Esophagus squamous epithelium (tissue), 5 donors: ENCODE measurements around the gene DHX29. TPM values are rescaled to one million over a fixed set of nuclear protein-coding genes. Genes with fewer than 3 reads are reported as not detected.
A peak's percentile ranks its signal among the peaks of the same experiment; 100 is the strongest.

ENCODE experiments used
- DNase-seq: peaks from one replicate; lab custom pipeline; 2025; lab: John Stamatoyannopoulos, UW
- H3K27ac ChIP-seq, 4 donors: fragments of 200-600 bp; sonication (generic); one replicate each; pipeline ENCODE4 v1.5.1; 2016 to 2019; ENCODE audit warnings: mild to moderate bottlenecking in 1 of 4
- H3K27me3 ChIP-seq, 4 donors: fragments of 200-600 bp; sonication (generic); 1 replicate in 3 of 4; 2 replicates in 1 of 4; pipeline versions ENCODE4 v1.5.1 to v1.6.0; 2017 to 2021; ENCODE audit warnings: antibody characterized with exemption in 1 of 4
- H3K36me3 ChIP-seq, 3 donors: fragments of 200-600 bp; sonication (generic); one replicate each; pipeline ENCODE4 v1.5.1; 2016 to 2019
- H3K4me1 ChIP-seq, 3 donors: fragments of 200-600 bp; sonication (generic); one replicate each; pipeline ENCODE4 v1.5.1; 2017 to 2019
- H3K4me3 ChIP-seq, 4 donors: fragments of 200-600 bp; sonication (generic); 1 replicate in 3 of 4; 2 replicates in 1 of 4; pipeline ENCODE4 v1.5.1; 2016 to 2019; ENCODE audit warnings: mild to moderate bottlenecking in 2 of 4, moderate library complexity in 1 of 4
- H3K9me3 ChIP-seq, 3 donors: fragments of 200-600 bp; sonication (generic); one replicate each; pipeline ENCODE4 v1.5.1; 2016 to 2019
- POLR2A ChIP-seq, 4 donors: fragments of 450-650 bp; IDR thresholded peaks; one replicate each; pipeline ENCODE4 v1.6.1; 2017; ENCODE audit warnings: antibody characterized with exemption in 4 of 4, mild to moderate bottlenecking in 4 of 4, moderate library complexity in 3 of 4
- WGBS, 2 donors: methylation state at CpG; one replicate each; pipeline ENCODE4 v1.1.5; 2018; 5-methylcytosine and 5-hydroxymethylcytosine counted together
- intact Hi-C: fragments of 100-400 bp; cut with DNase I; formaldehyde crosslinking; loops from one replicate; pipeline ENCODE4 v1.15.0; 2022
- total RNA-seq, 4 donors: library from RNA; depleted of rRNA; stranded (reverse); fragments of >200 nt; gene quantifications; one replicate each; pipeline ENCODE4 v1.1.0, GENCODE V29; 2016
- TF ChIP-seq, protein P1 (sequence below), 6 experiments: fragments of 450-650 bp in 4 of 6; fragments of 200-600 bp in 2 of 6; sonication (generic) in 2 of 6; IDR thresholded peaks; one replicate each; pipeline ENCODE4 v1.5.1; 2016 to 2019; ENCODE audit warnings: antibody characterized with exemption in 6 of 6, mild to moderate bottlenecking in 4 of 6, moderate library complexity in 4 of 6
- donor health status: DM: yes; HTN: yes; CAD: no.

The DHX29 gene
- total RNA-seq, 4 donors from 2014 or later: 14.8 to 26.7 (median 26.4) TPM

DNA sequence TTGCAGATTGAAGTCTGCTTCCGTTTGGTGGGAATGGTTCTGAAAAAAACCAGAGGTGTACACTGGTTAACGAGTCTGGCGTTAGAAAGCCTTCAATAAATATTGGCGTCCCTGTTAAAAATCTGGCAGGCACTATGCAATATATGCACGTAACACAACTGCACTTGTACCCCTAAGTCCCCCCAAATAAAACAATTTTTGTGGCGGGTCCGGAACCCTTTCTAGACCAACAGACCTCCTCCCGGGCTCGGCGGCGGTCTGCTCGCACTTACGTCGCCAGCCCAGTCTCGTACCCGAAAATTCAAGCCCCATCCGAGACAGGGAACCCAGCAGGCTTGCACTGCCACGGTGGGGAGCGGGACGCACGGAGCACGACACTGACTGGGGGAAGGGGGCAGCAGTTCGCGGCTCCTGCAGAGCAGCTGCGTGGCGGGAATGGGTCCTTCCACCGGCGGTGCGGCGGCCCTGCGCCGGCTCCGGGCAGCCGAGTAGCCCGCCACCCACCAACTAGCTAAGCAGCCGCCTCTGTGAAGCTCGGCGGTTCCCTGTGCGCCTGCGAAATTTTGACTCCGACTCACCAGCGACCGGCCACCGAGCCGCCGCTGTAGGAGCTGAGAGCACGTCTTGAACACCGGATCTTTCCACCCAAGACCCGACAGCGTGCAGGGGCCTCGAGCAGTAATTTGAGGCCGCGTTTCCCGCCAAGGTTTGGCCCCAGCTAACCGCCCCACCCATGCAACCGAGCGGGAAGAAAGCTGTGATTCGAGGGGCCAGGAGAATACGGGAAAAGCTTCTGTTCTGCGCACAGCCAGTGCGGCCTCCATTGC is 84.3 kb downstream of the DHX29 start:
- H3K9me3 ChIP-seq: no peaks in the 10 kb centered on the region
- H3K4me1 ChIP-seq: peaks cover 17 to 51% (median 22%) of the 10 kb centered on the region in 3 donors
- H3K36me3 ChIP-seq: no peaks in the 10 kb centered on the region
- no peak for DNase-seq
- peaks cover 0 to 98% (median 35%) of the 10 kb centered on the region in 4 donors for H3K27me3 ChIP-seq
- peak overlapping the region in 1 of 4 donors; percentile 27 for H3K4me3 ChIP-seq
- intact Hi-C loops: no loop called here
- WGBS, 2 donors: 48 to 53% methylated on average over 17 to 25 of the region's 61 CpGs
- no peak overlapping the region for H3K27ac ChIP-seq
- TF ChIP-seq, protein P1, sequence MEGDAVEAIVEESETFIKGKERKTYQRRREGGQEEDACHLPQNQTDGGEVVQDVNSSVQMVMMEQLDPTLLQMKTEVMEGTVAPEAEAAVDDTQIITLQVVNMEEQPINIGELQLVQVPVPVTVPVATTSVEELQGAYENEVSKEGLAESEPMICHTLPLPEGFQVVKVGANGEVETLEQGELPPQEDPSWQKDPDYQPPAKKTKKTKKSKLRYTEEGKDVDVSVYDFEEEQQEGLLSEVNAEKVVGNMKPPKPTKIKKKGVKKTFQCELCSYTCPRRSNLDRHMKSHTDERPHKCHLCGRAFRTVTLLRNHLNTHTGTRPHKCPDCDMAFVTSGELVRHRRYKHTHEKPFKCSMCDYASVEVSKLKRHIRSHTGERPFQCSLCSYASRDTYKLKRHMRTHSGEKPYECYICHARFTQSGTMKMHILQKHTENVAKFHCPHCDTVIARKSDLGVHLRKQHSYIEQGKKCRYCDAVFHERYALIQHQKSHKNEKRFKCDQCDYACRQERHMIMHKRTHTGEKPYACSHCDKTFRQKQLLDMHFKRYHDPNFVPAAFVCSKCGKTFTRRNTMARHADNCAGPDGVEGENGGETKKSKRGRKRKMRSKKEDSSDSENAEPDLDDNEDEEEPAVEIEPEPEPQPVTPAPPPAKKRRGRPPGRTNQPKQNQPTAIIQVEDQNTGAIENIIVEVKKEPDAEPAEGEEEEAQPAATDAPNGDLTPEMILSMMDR (IDR thresholded peaks at IDR 0.05): no peak
- no peak for TF ChIP-seq POLR2A (IDR thresholded peaks at IDR 0.05)

DNA sequence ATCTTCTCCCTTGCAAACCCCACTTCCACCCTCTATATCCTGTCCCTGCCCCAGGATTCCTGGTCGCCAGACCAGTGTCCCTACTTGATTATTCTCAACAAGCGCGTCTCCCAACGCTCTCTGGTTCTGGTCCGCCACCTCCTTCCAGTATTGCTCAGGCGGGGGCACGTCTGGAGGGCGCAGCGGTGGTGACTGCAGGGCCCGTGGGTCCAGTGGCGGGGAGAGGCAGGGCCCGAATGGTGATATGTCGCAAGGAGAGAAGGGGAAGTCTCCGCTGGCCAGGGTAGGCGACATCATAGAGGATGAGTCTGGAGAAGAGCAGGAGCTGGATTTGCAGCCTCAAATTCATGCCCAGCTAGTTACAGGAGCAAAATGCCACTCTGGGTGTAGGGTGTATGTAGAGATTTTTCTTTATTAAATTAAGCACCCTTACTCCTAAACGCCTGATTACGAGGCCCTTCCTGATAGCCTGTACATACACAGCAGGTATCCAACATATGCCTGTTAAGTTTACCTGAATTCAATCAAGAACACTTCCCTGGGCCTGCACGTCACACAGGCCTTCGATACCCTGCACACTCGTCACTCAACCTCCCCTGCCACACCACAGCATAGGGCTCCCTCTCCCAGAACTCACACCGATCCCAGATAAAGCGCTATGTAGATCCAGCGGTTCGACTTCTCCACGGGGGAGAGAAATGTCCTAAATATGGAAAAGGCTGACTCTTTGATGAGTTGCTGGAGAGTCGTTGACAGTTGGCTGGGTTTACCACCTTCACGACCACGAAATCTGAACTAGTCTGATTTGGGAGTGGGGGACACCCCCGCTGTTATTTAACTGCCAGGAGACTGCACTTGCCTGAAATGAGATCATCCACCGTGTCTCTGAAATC is 85.2 kb downstream of the DHX29 start:
- Histone ChIP-seq H3K9me3 (no peaks in the 10 kb centered on the region), H3K27me3 (peaks cover 0 to 98% (median 29%) of the 10 kb centered on the region in 4 donors), H3K4me1 (peaks cover 12 to 44% (median 17%) of the 10 kb centered on the region in 3 donors), H3K4me3 (no peak overlapping the region), H3K36me3 (no peaks in the 10 kb centered on the region), H3K27ac (no peak overlapping the region)
- intact Hi-C loops: no loop called here
- 46 to 54% methylated on average over 19 to 24 of the region's 30 CpGs for WGBS, 2 donors
- TF ChIP-seq POLR2A (IDR thresholded peaks at IDR 0.05): no peak
- TF ChIP-seq, protein P1 (IDR thresholded peaks at IDR 0.05): no peak
- DNase-seq: no peak

DNA sequence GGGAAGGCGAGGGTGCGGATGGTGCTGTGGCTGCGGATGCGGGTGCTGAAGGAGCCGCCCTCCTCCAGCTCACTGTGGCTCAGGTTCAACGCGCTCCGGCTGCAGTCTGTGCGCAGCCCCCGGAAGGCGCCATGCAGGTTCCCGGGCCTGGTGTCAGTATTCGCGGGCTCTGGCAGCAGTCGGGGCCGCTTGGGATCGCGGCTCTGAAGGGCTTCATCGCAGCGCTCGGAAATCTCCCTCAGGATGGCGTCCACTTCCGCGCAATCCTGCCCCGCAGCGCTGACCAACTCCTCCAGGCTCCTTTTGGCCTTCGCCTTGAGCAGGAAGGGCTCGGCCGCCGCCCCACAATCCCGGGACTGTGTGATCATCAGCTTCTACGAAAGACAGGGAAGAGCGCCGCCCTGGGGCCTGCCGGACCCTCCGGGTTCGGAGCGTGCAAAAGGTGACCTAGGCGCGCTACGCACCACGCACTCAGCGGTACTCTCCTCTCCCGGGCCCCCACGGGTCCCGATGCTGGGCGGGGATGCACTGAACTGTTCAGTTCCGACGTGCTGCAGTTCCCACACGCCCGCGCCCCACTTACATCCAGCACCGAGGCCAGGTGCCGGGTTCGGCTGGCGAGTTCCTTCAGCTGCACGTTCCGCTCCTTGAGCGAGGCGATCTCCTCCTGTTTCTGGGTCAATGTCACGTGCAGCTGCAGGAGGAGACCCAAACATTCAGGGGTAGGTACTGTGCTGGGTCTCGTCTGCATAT is 86.9 kb downstream of the DHX29 start:
- DNase-seq: no peak
- H3K27ac ChIP-seq: no peak overlapping the region
- no peaks in the 10 kb centered on the region for H3K9me3 ChIP-seq
- H3K4me3 ChIP-seq: peak overlapping the region; percentile 3 to 57 (median 32)
- TF ChIP-seq POLR2A (IDR thresholded peaks at IDR 0.05): no peak
- TF ChIP-seq, protein P1 (IDR thresholded peaks at IDR 0.05): no peak
- intact Hi-C loops: no loop called here
- WGBS, 2 donors: 14 to 43% methylated on average over 3 to 25 of the region's 62 CpGs
- peaks cover 0 to 32% (median 8%) of the 10 kb centered on the region in 3 donors for H3K4me1 ChIP-seq
- H3K27me3 ChIP-seq: peaks cover 0 to 81% (median 27%) of the 10 kb centered on the region in 4 donors
- H3K36me3 ChIP-seq: no peaks in the 10 kb centered on the region

DNA sequence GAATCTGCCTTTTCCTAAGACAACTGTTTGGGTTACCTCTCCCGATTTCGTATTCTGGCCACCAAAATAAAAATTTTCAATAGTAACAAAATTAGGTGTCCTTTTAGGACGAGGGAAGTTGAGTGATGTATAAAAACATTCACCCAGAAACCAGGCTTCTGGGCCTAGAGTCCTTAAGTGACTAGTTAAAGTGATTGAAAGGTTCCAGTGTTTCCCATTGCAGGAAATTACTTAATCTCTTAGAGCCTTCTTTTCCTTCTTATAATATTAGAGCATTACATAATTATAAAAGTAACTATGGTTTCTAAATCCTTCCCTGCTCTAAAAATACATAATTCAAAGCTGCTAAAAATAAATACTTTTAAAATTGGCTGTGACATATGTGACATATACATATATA is 87.7 kb downstream of the DHX29 start:
- intact Hi-C loops: no loop called here
- H3K27me3 ChIP-seq: peaks cover 0 to 72% (median 25%) of the 10 kb centered on the region in 4 donors
- H3K27ac ChIP-seq: no peak overlapping the region
- TF ChIP-seq POLR2A (IDR thresholded peaks at IDR 0.05): no peak
- TF ChIP-seq, protein P1 (IDR thresholded peaks at IDR 0.05): no peak
- 83 to 84% methylated on average over 3 of the region's 3 CpGs for WGBS, 2 donors
- H3K36me3 ChIP-seq: no peaks in the 10 kb centered on the region
- H3K4me3 ChIP-seq: no peak overlapping the region
- no peak for DNase-seq
- peaks cover 0 to 32% (median 8%) of the 10 kb centered on the region in 3 donors for H3K4me1 ChIP-seq
- H3K9me3 ChIP-seq: no peaks in the 10 kb centered on the region
